IgD-negative memory B cell (primary cell): ENCODE data around the gene SMU1. TPM values are rescaled to one million over a fixed set of nuclear protein-coding genes. Genes with fewer than 3 reads are reported as not detected.

Source experiments
- polyA plus RNA-seq: library from polyadenylated mRNA; unstranded; fragments of 300-500 nt; fragmentation: Illumina TruSeq; gene quantifications from one replicate; pipeline ENCODE4 v1.2.3, GENCODE V29; 2021

SMU1 gene
- polyA plus RNA-seq, 1 donor from 2014 or later, result 19.3 TPM

Other genes with a start within 250 kb of the SMU1 start
- gene APTX, start 75.0 kb downstream of the SMU1 start, polyA plus RNA-seq, result 21.3 TPM
- 77.1 TPM for gene DNAJA1, start 51.4 kb downstream of the SMU1 start, polyA plus RNA-seq
- gene B4GALT1, start 90.7 kb upstream of the SMU1 start, polyA plus RNA-seq, result 55.1 TPM
- gene SPINK4, start 163.5 kb upstream of the SMU1 start, polyA plus RNA-seq, result not detected
- gene BAG1, start 188.0 kb upstream of the SMU1 start, polyA plus RNA-seq, result 89.3 TPM
- gene CHMP5, start 188.4 kb upstream of the SMU1 start, polyA plus RNA-seq, result 43.8 TPM
- gene NFX1, start 213.8 kb upstream of the SMU1 start, polyA plus RNA-seq, result 57.9 TPM